ENCODE results near the gene SLC22A4. TPM values are rescaled to one million over a fixed set of nuclear protein-coding genes. Genes with fewer than 3 reads are reported as not detected.

SLC22A4 gene
- total RNA-seq, 1 experiment from 2014 or later, result 0.72 TPM

DNA sequence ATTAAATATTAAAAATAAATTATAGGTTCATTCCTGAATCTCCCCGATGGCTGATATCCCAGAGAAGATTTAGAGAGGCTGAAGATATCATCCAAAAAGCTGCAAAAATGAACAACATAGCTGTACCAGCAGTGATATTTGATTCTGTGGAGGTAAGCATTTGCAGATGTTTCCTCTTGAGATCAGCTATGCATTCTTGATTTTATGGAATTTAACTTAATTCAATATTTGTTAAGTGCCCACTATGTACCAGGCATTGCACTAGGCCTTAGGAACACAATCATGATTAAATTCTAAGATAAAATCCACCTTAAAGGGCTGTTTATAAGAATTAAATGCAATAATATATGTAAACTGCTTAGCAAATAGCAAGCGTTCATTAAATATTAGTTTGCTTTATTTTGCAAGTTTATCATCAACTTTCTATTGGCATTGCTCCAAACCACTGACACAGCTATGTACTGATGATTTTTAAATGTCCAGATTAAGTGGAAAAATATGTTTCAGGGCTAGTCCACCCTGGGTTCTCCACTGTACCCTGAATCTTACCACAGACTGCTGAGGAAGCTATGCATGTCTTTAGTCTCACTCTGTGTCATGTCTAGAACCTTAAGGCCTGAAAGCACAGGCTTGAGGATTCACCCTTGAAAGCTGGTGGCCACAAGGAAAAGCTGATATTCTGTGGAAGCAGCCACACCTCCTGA is 33.2 kb downstream of the SLC22A4 start:
- no peak overlapping the region for H3K23ac ChIP-seq (ENCODE audit: insufficient read length, low read depth, low read length)
- no peak overlapping the region for H3T11ph ChIP-seq (ENCODE audit: low read length)
- H2BK5ac ChIP-seq (ENCODE audit: insufficient read length, low read length), result no peak overlapping the region
- H3K4me2 ChIP-seq (ENCODE audit: insufficient read depth, insufficient read length, low read length), result no peak overlapping the region
- H2BK12ac ChIP-seq (ENCODE audit: insufficient read length, low read depth, low read length), result no peak overlapping the region
- no peaks in the 10 kb centered on the region for H3K79me1 ChIP-seq (ENCODE audit: insufficient read depth, low read depth, low read length, poor library complexity, severe bottlenecking)
- no peak overlapping the region for H4K8ac ChIP-seq (replicated peaks; ENCODE audit: insufficient read length, low read depth, low read length)
- no peak overlapping the region for H3K18ac ChIP-seq (ENCODE audit: insufficient read length, low read depth, low read length)
- H2AFZ ChIP-seq (ENCODE audit: low read length), result no peak overlapping the region
- no peak overlapping the region for H2BK120ac ChIP-seq (ENCODE audit: low read depth, low read length, poor library complexity, severe bottlenecking)
- H3K9me3 ChIP-seq (ENCODE audit: control insufficient read depth, low read depth, low read length), result no peaks in the 10 kb centered on the region
- no peak overlapping the region for H3K4ac ChIP-seq (ENCODE audit: low read depth, low read length)
- H4K91ac ChIP-seq (ENCODE audit: insufficient read length, low read depth, low read length), result no peak overlapping the region
- no peaks in the 10 kb centered on the region for H4K20me1 ChIP-seq (ENCODE audit: control insufficient read depth, insufficient read depth, insufficient read length)
- no peaks in the 10 kb centered on the region for H3K79me2 ChIP-seq (ENCODE audit: insufficient read depth, low read length)
- H3K36me3 Mint-ChIP-seq (ENCODE audit: insufficient read depth in 1 of 3, low read depth in 3 of 3), result no peaks in the 10 kb centered on the region
- H2AK5ac ChIP-seq (ENCODE audit: insufficient read length, low read length), result no peak overlapping the region
- no peak overlapping the region for H4K5ac ChIP-seq (ENCODE audit: insufficient read length, low read depth, low read length)
- peaks cover 2% of the 10 kb centered on the region; the same call in 1 of the 2 replicates for H3K27me3 Mint-ChIP-seq (ENCODE audit: low read depth)
- H3K14ac ChIP-seq (ENCODE audit: insufficient read depth, low read length), result no peak overlapping the region
- no peaks in the 10 kb centered on the region for H3K23me2 ChIP-seq (ENCODE audit: insufficient read length, low read depth, low read length, poor library complexity, severe bottlenecking)
- no peak for TF ChIP-seq CTCF (conservative IDR thresholded peaks at IDR 0.05)
- no peaks in the 10 kb centered on the region for H3K4me1 ChIP-seq (ENCODE audit: insufficient read depth, low read length)
- no CpG with 5 or more reads among the region's 2 CpGs for WGBS (ENCODE audit: extremely low coverage, insufficient read length, low lambda C conversion rate)
- H3K9ac ChIP-seq (ENCODE audit: extremely low read depth, insufficient read length, low read length), result no peak overlapping the region
- no peak overlapping the region for H2BK20ac ChIP-seq (ENCODE audit: low read depth, low read length, poor library complexity, severe bottlenecking)
- H3K27me3 ChIP-seq (ENCODE audit: insufficient read depth, low read length), result no peaks in the 10 kb centered on the region
- no peak overlapping the region for H3K27ac ChIP-seq (ENCODE audit: insufficient read length, low read depth, low read length)
- no peaks in the 10 kb centered on the region for H3K9me3 Mint-ChIP-seq
- H2BK15ac ChIP-seq (ENCODE audit: low read depth, low read length), result no peak overlapping the region
- peaks cover 8 to 9% of the 10 kb centered on the region in 2 experiments for H3K4me1 Mint-ChIP-seq
- H3K27ac Mint-ChIP-seq, result no peak overlapping the region
- no peak overlapping the region for H3K56ac ChIP-seq (ENCODE audit: insufficient read length, low read depth, low read length)
- no peak overlapping the region for H3K4me3 Mint-ChIP-seq
- DNase-seq, result no peak

All from H9 (cell line).